DND-41 (cell line): ENCODE measurements around the gene FAM163B.

ENCODE experiments used
- ATAC-seq: fragments of 200-7000 bp; cut with Tn5 transposase; 3 replicates; pipeline ENCODE4 v1.9.1; 2021; ENCODE audit warnings: low read depth; ENCODE audit not compliant: insufficient read depth
- DNase-seq: peaks from one replicate; pipeline ENCODE4 v3.0.0-alpha.2; 2020
- H2AFZ ChIP-seq: 2 replicates; pipeline ENCODE4 v1.6.0; 2012; ENCODE audit warnings: low read depth, low read length
- H3K27ac ChIP-seq: 2 replicates; pipeline ENCODE4 v1.5.1; 2012; ENCODE audit warnings: low read length, inconsistent platforms
- H3K27me3 ChIP-seq: fragments of 200-600 bp; sonication (generic); 2 replicates; pipeline ENCODE4 v1.6.0; 2012; ENCODE audit warnings: low read length, mild to moderate bottlenecking, inconsistent platforms; ENCODE audit not compliant: insufficient read depth, poor library complexity
- H3K36me3 ChIP-seq: 2 replicates; pipeline ENCODE4 v1.5.1; 2012; ENCODE audit warnings: low read length, inconsistent platforms; ENCODE audit not compliant: insufficient read depth
- H3K4me1 ChIP-seq: 2 replicates; pipeline ENCODE4 v1.5.1; 2012; ENCODE audit warnings: mild to moderate bottlenecking, low read length; ENCODE audit not compliant: insufficient read depth
- H3K4me2 ChIP-seq: 2 replicates; pipeline ENCODE4 v1.6.0; 2012; ENCODE audit warnings: mild to moderate bottlenecking, moderate library complexity, low read length, inconsistent platforms; ENCODE audit not compliant: insufficient read depth
- H3K4me3 ChIP-seq, 2 experiments: fragments of 200-600 bp in 1 of 2; shearing (Covaris generic) in 1 of 2; 2 replicates each; pipeline ENCODE4 v1.5.1; 2012 to 2016; ENCODE audit warnings: inconsistent platforms in 2 of 2, low read length in 2 of 2, mild to moderate bottlenecking in 2 of 2, low read depth in 1 of 2, moderate library complexity in 1 of 2
- H3K79me2 ChIP-seq: 2 replicates; pipeline ENCODE4 v1.6.0; 2012; ENCODE audit warnings: low read length, inconsistent platforms; ENCODE audit not compliant: insufficient read depth
- H3K9ac ChIP-seq: 2 replicates; pipeline ENCODE4 v1.6.0; 2012; ENCODE audit warnings: low read depth, mild to moderate bottlenecking, inconsistent platforms, low read length, moderate library complexity
- H3K9me3 ChIP-seq: 2 replicates; pipeline ENCODE4 v1.5.1; 2012; ENCODE audit warnings: low read length, moderate library complexity, mild to moderate bottlenecking, inconsistent platforms; ENCODE audit not compliant: insufficient read depth, severe bottlenecking
- H4K20me1 ChIP-seq: 2 replicates; pipeline ENCODE4 v1.6.0; 2012; ENCODE audit warnings: low read length; ENCODE audit not compliant: insufficient read depth
- EZH2 ChIP-seq: IDR thresholded peaks from 3 replicates; pipeline ENCODE4 v1.6.1; 2012; ENCODE audit warnings: borderline replicate concordance, low read depth, mild to moderate bottlenecking, moderate library complexity, low read length, inconsistent platforms; ENCODE audit not compliant: severe bottlenecking
- TF ChIP-seq, protein P1 (sequence below): IDR thresholded peaks from 2 replicates; pipeline ENCODE4 v1.5.1; 2012; ENCODE audit warnings: borderline replicate concordance, low read length, moderate library complexity, mild to moderate bottlenecking; ENCODE audit not compliant: poor library complexity, severe bottlenecking; ENCODE audit errors: extremely low read depth

FAM163B gene

DNA sequence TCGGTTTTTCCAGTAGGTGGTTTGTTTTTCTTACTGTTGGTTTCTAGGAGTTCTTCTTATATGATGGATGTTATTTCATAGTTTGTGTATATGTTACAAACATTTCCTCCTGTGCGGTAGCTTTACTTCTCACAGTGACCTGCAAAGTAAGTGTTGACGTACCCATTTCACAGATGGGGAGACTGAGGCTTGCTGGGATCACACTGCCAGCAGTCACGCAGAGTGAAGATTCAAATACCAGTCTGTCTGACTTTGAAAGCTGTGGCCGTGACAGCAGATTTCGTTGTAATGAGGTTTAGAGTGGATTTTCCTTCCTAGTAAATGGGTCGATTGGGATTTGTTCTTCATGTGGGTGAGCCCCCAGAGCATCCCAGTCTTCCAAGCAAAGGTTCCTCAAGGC lies 40.0 kb upstream of the FAM163B start:
- TF ChIP-seq EZH2, result no peak
- TF ChIP-seq, protein P1, sequence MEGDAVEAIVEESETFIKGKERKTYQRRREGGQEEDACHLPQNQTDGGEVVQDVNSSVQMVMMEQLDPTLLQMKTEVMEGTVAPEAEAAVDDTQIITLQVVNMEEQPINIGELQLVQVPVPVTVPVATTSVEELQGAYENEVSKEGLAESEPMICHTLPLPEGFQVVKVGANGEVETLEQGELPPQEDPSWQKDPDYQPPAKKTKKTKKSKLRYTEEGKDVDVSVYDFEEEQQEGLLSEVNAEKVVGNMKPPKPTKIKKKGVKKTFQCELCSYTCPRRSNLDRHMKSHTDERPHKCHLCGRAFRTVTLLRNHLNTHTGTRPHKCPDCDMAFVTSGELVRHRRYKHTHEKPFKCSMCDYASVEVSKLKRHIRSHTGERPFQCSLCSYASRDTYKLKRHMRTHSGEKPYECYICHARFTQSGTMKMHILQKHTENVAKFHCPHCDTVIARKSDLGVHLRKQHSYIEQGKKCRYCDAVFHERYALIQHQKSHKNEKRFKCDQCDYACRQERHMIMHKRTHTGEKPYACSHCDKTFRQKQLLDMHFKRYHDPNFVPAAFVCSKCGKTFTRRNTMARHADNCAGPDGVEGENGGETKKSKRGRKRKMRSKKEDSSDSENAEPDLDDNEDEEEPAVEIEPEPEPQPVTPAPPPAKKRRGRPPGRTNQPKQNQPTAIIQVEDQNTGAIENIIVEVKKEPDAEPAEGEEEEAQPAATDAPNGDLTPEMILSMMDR, result no peak
- H3K27me3 ChIP-seq, result no peaks in the 10 kb centered on the region
- H3K4me1 ChIP-seq, result no peaks in the 10 kb centered on the region
- H4K20me1 ChIP-seq, result no peaks in the 10 kb centered on the region
- DNase-seq (no peak), ATAC-seq (no peak)
- H3K9me3 ChIP-seq, result no peaks in the 10 kb centered on the region
- H3K27ac ChIP-seq, result no peak overlapping the region
- no peaks in the 10 kb centered on the region for H3K79me2 ChIP-seq
- no peak overlapping the region for H3K4me3 ChIP-seq
- no peaks in the 10 kb centered on the region for H3K36me3 ChIP-seq
- no peak overlapping the region for H3K4me2 ChIP-seq
- H3K9ac ChIP-seq, result no peak overlapping the region
- H2AFZ ChIP-seq, result no peak overlapping the region

DNA sequence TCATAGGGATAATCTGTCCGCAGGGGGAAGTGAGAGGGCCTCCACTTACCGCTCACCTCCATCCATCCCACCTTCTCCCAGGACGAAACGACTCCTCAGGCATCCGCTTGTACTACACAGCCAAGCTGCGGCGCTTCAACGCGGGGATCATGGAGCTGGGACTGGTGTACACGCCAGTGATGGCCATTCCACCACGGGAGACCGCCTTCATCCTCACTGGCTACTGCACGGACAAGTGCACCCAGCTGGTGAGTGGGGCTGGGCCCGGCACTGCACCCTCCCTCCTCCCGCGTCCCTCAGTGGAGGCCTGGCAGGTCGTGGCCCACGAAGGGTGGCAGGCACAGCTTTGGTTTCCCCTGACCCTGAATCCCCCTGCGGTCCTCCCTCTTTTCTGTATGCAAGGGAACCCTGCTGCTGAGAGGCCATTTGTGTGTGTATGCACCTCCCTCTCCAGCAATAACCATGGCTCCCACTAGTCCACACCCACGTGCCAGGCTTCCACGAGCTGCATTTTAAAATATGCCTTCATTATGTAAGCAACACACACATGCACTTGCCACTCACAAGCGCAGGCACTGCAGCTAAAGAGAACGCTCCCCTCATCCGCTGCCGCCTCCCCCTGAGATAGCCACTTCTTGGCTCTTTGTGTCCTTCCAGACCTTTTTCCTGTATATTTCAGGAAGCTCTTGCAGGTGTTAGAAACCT lies 38.7 kb upstream of the FAM163B start:
- Histone ChIP-seq H4K20me1 (no peaks in the 10 kb centered on the region), H3K9ac (no peak overlapping the region), H2AFZ (no peak overlapping the region), H3K36me3 (no peaks in the 10 kb centered on the region), H3K27me3 (no peaks in the 10 kb centered on the region), H3K4me2 (no peak overlapping the region), H3K9me3 (no peaks in the 10 kb centered on the region), H3K79me2 (no peaks in the 10 kb centered on the region), H3K4me3 (no peak overlapping the region), H3K4me1 (no peaks in the 10 kb centered on the region), H3K27ac (no peak overlapping the region)
- TF ChIP-seq EZH2, result no peak
- TF ChIP-seq, protein P1, result no peak
- DNase-seq (no peak), ATAC-seq (no peak)

DNA sequence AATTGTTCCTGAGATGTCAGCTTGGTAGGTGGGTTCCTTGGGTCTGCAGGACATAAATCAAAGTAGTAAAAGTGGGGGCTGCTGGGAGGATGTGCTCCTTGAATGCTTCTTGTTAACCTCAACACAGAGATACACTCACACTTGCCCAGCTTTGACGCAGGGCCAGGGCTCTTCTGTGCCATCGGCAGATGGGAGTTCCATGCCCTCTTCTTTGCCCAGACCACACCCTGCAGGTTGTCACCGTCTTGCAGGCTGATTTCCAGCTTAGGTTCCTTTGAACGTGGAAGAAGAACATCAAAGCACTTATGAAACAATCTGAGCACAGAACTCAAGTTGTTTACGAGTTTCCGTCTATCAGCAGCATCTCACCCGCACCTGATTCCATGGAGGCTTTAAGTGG lies 38.0 kb upstream of the FAM163B start:
- H3K27ac ChIP-seq, result no peak overlapping the region

More for the DNA sequence above, 38.0 kb upstream of the FAM163B start:
- no peaks in the 10 kb centered on the region for H3K36me3 ChIP-seq
- ATAC-seq (no peak), DNase-seq (no peak)
- TF ChIP-seq EZH2, result no peak
- TF ChIP-seq, protein P1, result no peak
- no peaks in the 10 kb centered on the region for H3K4me1 ChIP-seq
- H3K9ac ChIP-seq, result no peak overlapping the region
- H4K20me1 ChIP-seq, result no peaks in the 10 kb centered on the region
- no peak overlapping the region for H3K4me3 ChIP-seq
- no peaks in the 10 kb centered on the region for H3K9me3 ChIP-seq
- no peaks in the 10 kb centered on the region for H3K27me3 ChIP-seq
- no peak overlapping the region for H3K4me2 ChIP-seq
- no peaks in the 10 kb centered on the region for H3K79me2 ChIP-seq
- no peak overlapping the region for H2AFZ ChIP-seq
